Measurements from ENCODE around the gene SMIM28.

- TF ChIP-seq ZNF114 (tag by site-specific recombination; IDR thresholded peaks at IDR 0.05) (no peak), RBAK (tag by site-specific recombination; IDR thresholded peaks at IDR 0.05) (no peak), PRDM1 (tag by site-specific recombination; IDR thresholded peaks at IDR 0.05) (no peak), KLF16 (tag by site-specific recombination; IDR thresholded peaks at IDR 0.05) (no peak), ZNF629 (tag by site-specific recombination; IDR thresholded peaks at IDR 0.05) (no peak), CTCF (tag by site-specific recombination; IDR thresholded peaks at IDR 0.05) (no peak), ZNF610 (tag by site-specific recombination; IDR thresholded peaks at IDR 0.05; ENCODE audit: borderline replicate concordance) (no peak), PRDM4 (tag by site-specific recombination; IDR thresholded peaks at IDR 0.05) (no peak), ZNF121 (tag by site-specific recombination; IDR thresholded peaks at IDR 0.05) (no peak), ZNF169 (tag by site-specific recombination; IDR thresholded peaks at IDR 0.05) (no peak), ZNF544 (tag by site-specific recombination; IDR thresholded peaks at IDR 0.05) (no peak), MYNN (tag by site-specific recombination; IDR thresholded peaks at IDR 0.05; ENCODE audit: borderline replicate concordance) (no peak), ZNF530 (tag by site-specific recombination; IDR thresholded peaks at IDR 0.05; ENCODE audit: low read depth) (no peak), ZNF10 (tag by site-specific recombination; IDR thresholded peaks at IDR 0.05) (no peak)
Measured at GRCh38 chr6:138346302-138347195, 31.2 kb upstream of the SMIM28 start.

Data from HEK293 (cell line).